Stimulated activated memory B cell treated with anti-CD40 and anti-IgM and Interleukin-4, amounts not matched to agents 10 μg/mL and 1 μg/mL and 100 μg/mL, for 72 hours (primary cell): Measurements from ENCODE around the gene ARFGAP2.
"Not testable (repeated sequence)": the region's sequence is repeated elsewhere in the genome, so short reads cannot be mapped to it uniquely, and the experiment has no call there.

ENCODE experiments used
- ATAC-seq: fragments of 150-1000 bp; cut with Tn5 transposase; 2 replicates; pipeline ENCODE4 v1.10.0; 2021
- H3K27ac Mint-ChIP-seq: one replicate; pipeline ENCODE4 v1.8.0; 2022; ENCODE audit warnings: mild to moderate bottlenecking, mixed read lengths
- H3K27me3 Mint-ChIP-seq: one replicate; pipeline ENCODE4 v1.8.0; 2022; ENCODE audit warnings: mixed read lengths
- H3K36me3 Mint-ChIP-seq: one replicate; pipeline ENCODE4 v1.8.0; 2022; ENCODE audit warnings: mixed read lengths
- H3K4me1 Mint-ChIP-seq: one replicate; pipeline ENCODE4 v1.8.0; 2022; ENCODE audit warnings: mixed read lengths
- H3K4me3 Mint-ChIP-seq: one replicate; pipeline ENCODE4 v1.8.0; 2022; ENCODE audit warnings: mild to moderate bottlenecking, moderate library complexity, mixed read lengths
- H3K9me3 Mint-ChIP-seq: one replicate; pipeline ENCODE4 v1.8.0; 2022; ENCODE audit warnings: mixed read lengths

The ARFGAP2 gene

DNA sequence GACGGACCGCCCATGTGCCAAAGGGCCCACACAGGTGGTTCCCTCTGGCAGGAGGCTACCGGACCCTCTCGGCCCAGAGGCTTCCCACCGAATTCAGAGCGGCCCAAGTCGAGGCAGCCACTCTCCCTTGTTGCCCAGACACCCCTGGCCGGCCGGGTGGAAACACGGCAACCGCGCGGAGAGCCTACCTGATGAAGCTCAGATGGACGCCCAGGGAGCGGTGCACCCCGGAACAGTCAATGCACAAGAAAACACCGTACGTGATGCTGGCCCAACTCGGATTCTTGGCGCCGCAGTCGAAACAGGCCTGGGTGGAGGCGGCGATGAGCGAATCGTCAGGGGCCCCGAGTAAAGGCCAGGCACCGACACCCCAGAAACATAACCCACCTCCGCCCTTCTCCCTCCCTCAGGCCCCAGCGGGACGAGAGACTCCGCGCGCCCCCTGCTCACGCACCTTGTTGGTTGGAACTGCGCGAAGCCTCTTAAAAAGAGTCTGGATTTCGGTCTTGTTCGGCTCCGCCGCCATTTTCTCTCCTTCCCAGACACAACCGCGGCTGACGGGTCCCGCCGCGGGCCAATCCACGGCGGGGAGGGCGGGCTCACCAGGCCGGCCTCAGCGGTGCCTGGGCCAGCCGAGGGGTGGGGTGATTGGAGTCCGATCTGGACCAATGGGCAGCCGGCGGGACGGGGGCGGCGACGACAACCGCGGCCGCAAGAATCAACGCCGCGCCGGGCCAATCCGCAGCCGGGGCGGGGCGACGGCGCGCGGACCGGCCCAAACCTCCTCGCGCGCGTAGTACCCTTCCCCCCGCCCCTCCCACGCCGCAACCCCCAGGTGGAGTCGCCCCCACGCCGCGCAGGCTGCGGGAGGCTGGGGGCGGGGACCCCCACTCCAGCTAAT lies at the start of gene ARFGAP2:
Gene ARFGAP2, minus strand, starts transcription at position 552 of the 901 bp plus-strand sequence. Its CDS starts 26 bp downstream, at position 526.
- peaks cover 56% of the 10 kb centered on the region for H3K4me1 Mint-ChIP-seq
- ATAC-seq = peak; percentile 98
- H3K36me3 Mint-ChIP-seq = peaks cover 19% of the 10 kb centered on the region
- peak within 1 kb of the TSS; percentile 99 for H3K4me3 Mint-ChIP-seq
- peak within 1 kb of the TSS; percentile 95 for H3K27ac Mint-ChIP-seq
- no peaks in the 10 kb centered on the region for H3K9me3 Mint-ChIP-seq
- no peaks in the 10 kb centered on the region for H3K27me3 Mint-ChIP-seq

DNA sequence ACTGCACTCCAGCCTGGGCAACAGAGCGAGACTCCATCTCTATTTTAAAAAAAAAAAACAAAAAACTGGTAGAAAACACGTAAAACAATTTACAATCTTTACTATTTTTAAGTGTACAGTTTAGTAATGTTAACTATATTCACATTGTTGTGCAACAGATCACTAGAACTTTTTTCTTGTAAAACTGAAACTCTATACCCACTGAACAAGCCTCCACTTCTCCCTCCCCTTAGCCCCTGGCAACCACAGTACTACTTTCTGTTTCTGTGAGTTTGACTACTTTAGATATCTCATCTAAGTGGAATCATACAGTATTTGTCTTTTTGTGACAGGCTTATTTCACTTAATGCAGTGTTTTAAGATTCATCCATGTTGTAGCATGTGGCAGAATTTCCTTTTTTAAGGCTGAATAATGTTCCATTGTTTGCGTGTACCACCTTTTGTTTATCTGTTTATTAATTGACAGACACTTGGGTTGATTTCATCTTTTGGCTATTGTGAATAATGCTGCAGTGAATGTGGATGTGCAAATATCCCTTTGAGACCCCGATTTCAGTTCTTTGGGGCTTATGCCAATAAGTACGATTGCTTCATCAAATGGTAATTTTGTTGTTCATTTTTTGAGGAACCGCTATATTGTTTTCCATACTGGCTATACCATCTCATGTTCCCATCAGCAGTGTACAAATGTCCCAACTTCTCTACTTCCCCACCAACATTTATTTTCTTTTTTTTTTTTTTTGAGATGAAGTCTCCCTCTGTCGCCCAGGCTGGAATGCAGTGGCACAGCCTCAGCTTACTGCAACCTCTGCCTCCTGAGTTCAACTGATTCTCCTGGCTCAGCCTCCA lies 49.1 kb upstream of the ARFGAP2 start:
- H3K4me1 Mint-ChIP-seq = peaks cover 18% of the 10 kb centered on the region
- H3K36me3 Mint-ChIP-seq = peaks cover 65% of the 10 kb centered on the region
- H3K27me3 Mint-ChIP-seq = no peaks in the 10 kb centered on the region
- H3K27ac Mint-ChIP-seq = no peak overlapping the region
- ATAC-seq = peak; percentile 87
- no peaks in the 10 kb centered on the region for H3K9me3 Mint-ChIP-seq
- H3K4me3 Mint-ChIP-seq = peak overlapping the region; percentile 12

DNA sequence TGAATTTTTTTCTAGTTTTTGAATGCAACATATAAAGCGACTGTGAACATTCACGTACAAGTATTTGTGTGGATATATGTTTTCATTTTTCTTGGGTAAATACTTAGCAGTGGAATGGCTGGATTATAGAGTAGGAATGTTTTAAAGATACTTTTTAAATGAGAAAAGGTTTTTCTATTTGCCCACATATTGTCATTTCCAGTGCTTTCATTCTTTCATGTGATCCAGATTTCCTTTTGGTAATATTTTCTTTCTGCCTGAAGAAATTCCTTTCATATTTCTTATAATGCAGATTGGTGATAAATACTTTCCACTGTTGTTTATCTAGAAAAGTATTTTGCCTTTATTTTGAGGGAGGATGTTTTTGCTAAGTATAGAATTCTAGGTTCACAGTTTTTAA lies 46.0 kb upstream of the ARFGAP2 start:
- ATAC-seq = no peak
- H3K9me3 Mint-ChIP-seq = peaks cover 5% of the 10 kb centered on the region
- H3K4me3 Mint-ChIP-seq = no peak overlapping the region
- peaks cover 72% of the 10 kb centered on the region for H3K36me3 Mint-ChIP-seq
- H3K27ac Mint-ChIP-seq = no peak overlapping the region
- H3K4me1 Mint-ChIP-seq = peaks cover 41% of the 10 kb centered on the region
- H3K27me3 Mint-ChIP-seq = no peaks in the 10 kb centered on the region

DNA sequence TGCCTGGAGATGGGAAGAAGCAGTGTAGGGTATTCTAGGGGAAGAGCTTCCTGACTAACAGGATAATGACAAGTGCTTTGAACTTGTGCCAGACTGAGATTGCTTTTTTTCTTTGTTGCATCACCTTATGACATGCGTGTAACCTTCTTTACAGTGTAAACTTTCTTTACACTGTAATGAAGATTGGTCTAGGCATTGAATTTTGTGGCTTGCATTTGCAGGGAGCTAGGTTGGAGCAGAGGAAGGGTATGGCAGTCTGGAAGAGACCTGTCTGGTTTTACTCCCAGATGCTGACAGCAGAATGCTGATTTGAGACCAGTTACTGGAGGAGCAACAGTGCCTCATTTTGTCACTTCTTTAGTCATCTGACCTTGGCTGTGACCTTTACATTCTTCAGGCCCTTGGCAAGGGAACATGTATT lies 43.7 kb upstream of the ARFGAP2 start:
- no peak for ATAC-seq
- peaks cover 51% of the 10 kb centered on the region for H3K4me1 Mint-ChIP-seq
- H3K9me3 Mint-ChIP-seq = peaks cover 5% of the 10 kb centered on the region
- peak overlapping the region; percentile 50 for H3K4me3 Mint-ChIP-seq
- H3K27ac Mint-ChIP-seq = peak overlapping the region; percentile 64
- no peaks in the 10 kb centered on the region for H3K27me3 Mint-ChIP-seq
- H3K36me3 Mint-ChIP-seq = peaks cover 74% of the 10 kb centered on the region

DNA sequence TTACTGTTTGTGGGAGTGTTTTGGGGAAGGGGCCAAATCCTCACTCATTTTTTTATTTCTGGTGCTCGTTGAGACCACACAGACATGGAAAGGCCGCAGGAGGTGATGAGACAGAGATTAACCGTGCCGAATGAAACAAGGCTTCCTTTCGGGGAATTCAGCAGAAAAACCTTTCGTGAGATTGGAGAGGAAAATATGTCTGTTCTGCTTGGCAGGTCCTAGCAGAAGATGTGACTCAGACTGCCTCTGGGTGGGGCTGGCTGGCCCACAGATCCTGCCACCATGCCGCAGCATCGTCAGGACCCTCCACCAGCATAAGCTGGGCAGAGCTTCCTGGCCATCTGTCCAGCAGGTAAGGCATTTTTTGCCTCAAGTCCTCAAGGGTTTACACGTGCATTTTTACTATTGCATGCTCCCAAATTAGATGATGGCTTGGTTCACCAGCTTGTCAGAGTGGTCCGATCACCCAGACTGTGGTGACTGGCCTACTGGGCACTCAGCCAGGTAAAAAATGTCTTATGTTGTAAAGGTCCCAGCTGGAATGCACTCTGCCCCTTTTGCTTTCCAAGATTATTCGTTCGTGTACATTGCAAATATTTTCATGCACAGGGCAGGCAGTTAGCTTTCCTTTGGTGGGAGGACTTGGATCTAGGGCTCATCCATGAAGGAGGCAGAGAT lies 39.6 kb upstream of the ARFGAP2 start:
- Mint-ChIP-seq H3K4me1 (peaks cover 43% of the 10 kb centered on the region), H3K27me3 (no peaks in the 10 kb centered on the region), H3K36me3 (peaks cover 54% of the 10 kb centered on the region), H3K27ac (peak overlapping the region; percentile 96), H3K9me3 (peaks cover 5% of the 10 kb centered on the region), H3K4me3 (peak overlapping the region; percentile 96)
- peak; percentile 66 for ATAC-seq

DNA sequence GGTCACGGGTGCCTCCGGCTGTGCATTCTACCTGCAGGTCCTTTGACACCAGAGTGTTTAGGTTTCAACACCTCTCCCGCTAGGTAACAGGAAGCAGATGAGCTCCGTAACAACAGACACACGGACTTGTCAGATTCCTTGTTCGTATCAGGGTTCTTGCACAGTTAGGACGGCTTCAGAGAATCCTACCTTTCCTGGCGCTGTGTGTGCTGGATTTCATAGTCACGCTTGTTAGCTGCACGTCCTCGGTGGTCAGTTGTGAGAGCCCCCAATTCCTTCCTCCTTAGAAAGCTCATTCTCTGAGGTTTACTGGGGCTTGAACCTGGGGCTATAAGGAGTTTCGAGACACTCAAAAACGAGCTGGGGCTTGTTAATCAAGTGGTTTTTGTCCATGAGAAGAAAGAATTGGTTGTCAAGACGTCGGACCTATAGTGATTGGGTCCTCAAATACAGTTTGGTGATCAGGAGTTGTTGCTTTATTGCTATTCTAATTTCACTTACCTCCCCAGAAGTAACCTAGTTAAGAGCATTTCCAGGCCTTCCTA lies 38.8 kb upstream of the ARFGAP2 start:
- peaks cover 40% of the 10 kb centered on the region for H3K4me1 Mint-ChIP-seq
- no peaks in the 10 kb centered on the region for H3K27me3 Mint-ChIP-seq
- ATAC-seq = no peak
- peak overlapping the region; percentile 96 for H3K4me3 Mint-ChIP-seq
- peaks cover 5% of the 10 kb centered on the region for H3K9me3 Mint-ChIP-seq
- H3K36me3 Mint-ChIP-seq = peaks cover 46% of the 10 kb centered on the region
- H3K27ac Mint-ChIP-seq = peak overlapping the region; percentile 96

DNA sequence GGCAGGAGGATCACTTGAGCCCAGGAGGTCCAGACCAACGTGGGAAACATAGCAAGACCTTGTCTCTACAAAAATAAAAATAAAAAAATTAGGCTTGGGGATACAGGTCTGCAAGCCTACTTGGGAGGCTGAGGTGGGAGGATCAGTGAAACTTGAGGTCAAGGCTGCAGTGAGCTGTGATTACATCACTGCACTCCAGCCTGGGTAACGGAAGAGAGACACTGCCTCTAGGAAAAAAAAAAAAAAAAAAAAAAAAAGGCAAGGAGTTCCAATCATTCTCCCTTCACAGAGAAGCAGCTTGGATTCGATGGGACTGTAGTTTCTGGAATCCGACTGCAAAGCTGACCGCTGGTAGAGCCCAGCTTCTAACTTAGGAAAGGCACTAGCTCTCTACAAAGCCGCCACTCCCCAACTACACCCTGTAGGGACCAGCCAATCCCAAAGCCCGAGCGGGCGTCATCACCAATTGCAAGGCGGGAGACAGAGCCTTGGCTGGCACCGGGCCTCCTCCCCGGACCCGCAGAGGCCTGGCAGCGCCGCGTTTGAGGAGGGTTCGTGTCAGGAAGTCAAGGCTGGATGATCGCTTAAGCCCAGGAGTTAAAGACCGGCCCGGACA lies 37.4 kb upstream of the ARFGAP2 start:
- Mint-ChIP-seq H3K27ac (peak overlapping the region; percentile 96), H3K36me3 (peaks cover 33% of the 10 kb centered on the region), H3K4me3 (peak overlapping the region; percentile 96), H3K9me3 (peaks cover 5% of the 10 kb centered on the region), H3K27me3 (no peaks in the 10 kb centered on the region), H3K4me1 (peaks cover 31% of the 10 kb centered on the region)
- ATAC-seq = peak; percentile 89

DNA sequence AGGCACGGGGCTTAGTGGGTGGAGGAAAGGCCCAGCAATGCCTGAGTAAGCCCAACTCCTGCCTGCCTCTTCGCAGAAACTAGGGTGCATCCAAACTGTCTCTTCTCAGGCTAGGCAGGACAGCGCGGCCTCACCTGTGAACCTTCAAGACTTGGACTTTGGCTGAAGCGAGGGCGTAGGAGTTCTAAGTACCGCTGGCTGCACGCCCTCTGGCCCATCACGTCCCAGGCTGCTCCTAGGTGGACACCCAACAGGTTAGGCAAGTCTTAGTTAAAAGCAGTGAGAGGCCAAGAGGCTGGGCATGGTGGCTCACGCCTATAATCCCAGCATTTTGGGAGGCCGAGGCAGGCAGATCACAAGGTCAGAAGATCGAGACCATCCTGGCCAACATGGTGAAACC lies 36.3 kb upstream of the ARFGAP2 start:
- Mint-ChIP-seq H3K27me3 (no peaks in the 10 kb centered on the region), H3K9me3 (peaks cover 2% of the 10 kb centered on the region), H3K27ac (no peak overlapping the region), H3K4me1 (peaks cover 22% of the 10 kb centered on the region), H3K4me3 (no peak overlapping the region), H3K36me3 (peaks cover 22% of the 10 kb centered on the region)
- ATAC-seq = no peak

DNA sequence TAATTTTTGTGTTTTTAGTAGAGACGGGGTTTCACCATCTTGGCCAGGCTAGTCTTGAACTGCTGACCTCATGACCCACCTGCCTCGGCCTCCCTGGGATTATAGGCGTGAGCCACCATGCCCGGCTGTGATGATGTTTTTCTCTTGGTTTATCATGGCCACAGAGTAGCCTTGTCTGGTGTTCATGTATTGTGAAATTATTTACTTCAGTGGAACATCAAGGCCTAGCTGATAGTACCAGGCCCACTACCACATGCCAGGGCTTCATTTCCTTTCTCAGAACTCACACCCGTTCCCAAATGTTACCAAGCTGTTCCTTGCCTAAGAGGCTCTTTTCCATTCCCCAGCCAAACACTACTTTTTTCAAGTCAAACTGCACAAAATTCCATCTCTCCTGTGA lies 31.9 kb upstream of the ARFGAP2 start:
- ATAC-seq = no peak
- no peak overlapping the region for H3K27ac Mint-ChIP-seq
- H3K27me3 Mint-ChIP-seq = no peaks in the 10 kb centered on the region
- no peaks in the 10 kb centered on the region for H3K36me3 Mint-ChIP-seq
- H3K4me1 Mint-ChIP-seq = no peaks in the 10 kb centered on the region
- H3K4me3 Mint-ChIP-seq = no peak overlapping the region
- no peaks in the 10 kb centered on the region for H3K9me3 Mint-ChIP-seq

DNA sequence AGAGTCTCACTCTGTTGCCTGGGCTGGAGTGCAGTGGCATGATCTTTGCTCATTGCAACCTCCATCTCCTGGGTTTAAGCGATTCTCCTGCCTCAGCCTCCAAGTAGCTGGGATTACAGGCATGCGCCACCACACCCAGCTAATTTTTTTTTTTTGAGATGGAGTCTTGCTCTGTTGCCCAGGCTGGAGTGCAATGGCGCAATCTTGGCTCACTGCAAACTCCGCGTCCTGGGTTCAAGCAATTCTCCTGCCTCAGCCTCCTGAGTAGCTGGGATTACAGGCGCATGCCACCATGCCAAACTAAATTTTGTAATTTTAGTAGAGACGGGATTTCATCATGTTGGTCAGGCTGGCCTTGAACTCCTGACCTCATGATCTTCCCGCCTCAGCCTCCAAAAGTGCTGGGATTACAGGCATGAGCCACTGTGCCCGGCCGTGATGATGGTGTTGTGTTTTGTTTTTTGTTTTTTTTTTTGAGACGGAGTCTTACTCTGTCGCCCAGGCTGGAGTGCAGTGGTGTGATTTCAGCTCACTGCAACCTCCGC lies 31.4 kb upstream of the ARFGAP2 start:
- not testable (repeated sequence) for H3K27me3 Mint-ChIP-seq, H3K36me3 Mint-ChIP-seq, H3K4me3 Mint-ChIP-seq, H3K9me3 Mint-ChIP-seq, H3K4me1 Mint-ChIP-seq, ATAC-seq
- peak overlapping the region; percentile 32 for H3K27ac Mint-ChIP-seq

DNA sequence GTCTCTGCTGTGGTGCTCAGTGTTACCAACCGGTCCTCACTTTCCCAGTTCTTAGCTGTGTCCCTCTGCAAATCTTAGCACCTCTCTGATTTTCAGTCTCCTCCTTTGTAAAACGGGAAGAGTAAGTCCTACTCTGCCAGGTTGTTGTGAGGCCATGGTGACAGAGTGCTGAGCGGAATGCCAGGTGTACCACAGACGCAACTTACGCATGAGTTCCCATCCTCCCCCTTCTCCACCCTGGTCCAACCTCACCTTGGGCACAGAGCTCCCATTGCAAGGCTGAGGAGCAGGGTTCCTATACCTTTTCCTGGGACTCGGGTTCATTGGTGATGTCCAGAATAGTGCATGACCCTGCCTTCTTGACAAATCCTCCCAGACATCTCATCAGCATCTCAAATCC lies 30.8 kb upstream of the ARFGAP2 start:
- Mint-ChIP-seq H3K36me3 (no peaks in the 10 kb centered on the region), H3K27ac (peak overlapping the region; percentile 32), H3K27me3 (no peaks in the 10 kb centered on the region), H3K9me3 (no peaks in the 10 kb centered on the region), H3K4me1 (no peaks in the 10 kb centered on the region), H3K4me3 (no peak overlapping the region)
- ATAC-seq = peak; percentile 36

DNA sequence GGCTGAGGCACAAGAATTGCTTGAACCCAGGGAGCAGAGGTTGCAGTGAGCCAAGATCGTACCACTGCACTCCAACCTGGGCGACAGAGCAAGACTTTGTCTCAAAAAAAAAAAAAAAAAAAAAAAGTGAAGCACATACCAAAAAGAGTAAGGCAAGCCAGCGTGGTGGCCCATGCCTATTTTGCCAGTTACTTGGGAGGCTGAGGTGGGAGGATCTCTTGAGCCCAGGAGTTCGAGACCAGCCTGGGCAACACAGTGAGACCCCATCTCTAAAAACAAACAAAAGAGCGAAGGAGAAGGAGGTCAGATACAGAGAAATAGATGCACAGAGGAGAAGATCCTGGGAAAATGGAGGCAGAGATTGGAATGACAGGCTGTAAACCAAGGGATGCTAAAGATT lies 29.9 kb upstream of the ARFGAP2 start:
- H3K36me3 Mint-ChIP-seq, H3K27ac Mint-ChIP-seq, H3K4me3 Mint-ChIP-seq, H3K4me1 Mint-ChIP-seq, ATAC-seq, H3K9me3 Mint-ChIP-seq, H3K27me3 Mint-ChIP-seq: not testable (repeated sequence)

DNA sequence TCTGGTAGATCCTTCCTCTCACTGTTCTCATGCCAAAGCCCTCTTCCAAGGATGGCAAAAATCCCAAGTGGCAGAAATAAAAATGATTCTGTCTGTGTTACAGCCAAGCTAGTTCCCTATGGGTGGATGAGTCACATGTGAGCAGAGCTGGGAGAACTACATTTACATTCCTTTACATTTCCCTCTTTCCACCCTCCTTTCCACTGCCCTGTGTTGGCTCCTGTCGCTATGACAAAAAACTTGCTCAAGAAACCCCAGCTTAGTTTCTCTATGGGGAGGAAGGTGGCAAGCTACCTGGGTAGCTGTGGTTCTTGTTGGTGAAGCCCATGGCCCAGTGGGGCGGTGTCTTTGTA lies 27.9 kb upstream of the ARFGAP2 start:
- no peaks in the 10 kb centered on the region for H3K9me3 Mint-ChIP-seq
- no peak for ATAC-seq
- no peak overlapping the region for H3K27ac Mint-ChIP-seq
- H3K36me3 Mint-ChIP-seq = no peaks in the 10 kb centered on the region
- no peak overlapping the region for H3K4me3 Mint-ChIP-seq
- no peaks in the 10 kb centered on the region for H3K27me3 Mint-ChIP-seq
- H3K4me1 Mint-ChIP-seq = no peaks in the 10 kb centered on the region

DNA sequence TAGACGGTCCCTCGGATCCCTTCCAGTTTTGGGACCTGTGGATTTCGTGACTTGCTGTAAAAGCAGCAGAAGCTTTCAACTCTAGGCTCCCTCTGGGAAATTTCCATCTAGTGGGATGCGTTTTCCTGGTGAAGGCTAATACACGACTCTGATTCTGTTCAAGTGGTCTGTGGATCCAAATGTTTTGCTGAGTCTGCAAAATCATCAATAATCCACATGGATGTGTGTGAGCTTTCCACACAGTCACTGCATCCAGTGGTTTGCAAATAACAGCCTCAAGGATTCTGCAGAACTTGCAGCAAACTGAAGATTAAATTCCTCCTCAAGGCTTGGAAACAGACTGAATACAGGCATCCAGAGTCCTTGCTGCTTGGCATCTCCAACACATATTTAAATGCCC lies 25.9 kb upstream of the ARFGAP2 start:
- Mint-ChIP-seq H3K4me1 (no peaks in the 10 kb centered on the region), H3K27me3 (peaks cover 9% of the 10 kb centered on the region), H3K27ac (no peak overlapping the region), H3K36me3 (no peaks in the 10 kb centered on the region), H3K4me3 (no peak overlapping the region), H3K9me3 (no peaks in the 10 kb centered on the region)
- no peak for ATAC-seq
